ENCODE data around the gene CTNNA1. TPM values are rescaled to one million over a fixed set of nuclear protein-coding genes. Genes with fewer than 3 reads are reported as not detected.

CTNNA1 gene
- total and polyA plus RNA-seq, 9 of the 15 experiments (the other 6 are each of a cell fraction or from before 2014, with no cell fraction given): 29.6 to 117 (median 89.1) TPM

DNA sequence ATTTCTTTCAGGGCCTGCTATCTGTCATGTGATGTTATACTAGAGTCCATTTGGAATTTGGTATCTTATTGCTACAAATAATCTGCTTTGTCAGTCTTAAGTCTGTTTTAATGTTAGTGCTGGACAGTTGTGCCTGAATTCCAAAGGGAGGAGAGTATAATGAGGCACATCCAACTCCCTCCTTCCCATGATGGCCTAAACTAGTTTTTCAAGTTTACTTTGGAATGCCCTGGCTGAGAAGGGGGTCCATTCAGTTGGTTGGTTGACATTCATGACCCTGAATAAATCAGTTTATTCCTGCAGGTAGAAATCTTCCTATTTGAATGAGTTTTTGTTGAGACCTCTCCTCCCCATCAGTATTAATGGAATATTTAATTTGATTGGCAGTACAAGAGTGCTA, 131.3 kb downstream of the CTNNA1 start:
- in situ Hi-C loops (cut with MboI): no loop called here

DNA sequence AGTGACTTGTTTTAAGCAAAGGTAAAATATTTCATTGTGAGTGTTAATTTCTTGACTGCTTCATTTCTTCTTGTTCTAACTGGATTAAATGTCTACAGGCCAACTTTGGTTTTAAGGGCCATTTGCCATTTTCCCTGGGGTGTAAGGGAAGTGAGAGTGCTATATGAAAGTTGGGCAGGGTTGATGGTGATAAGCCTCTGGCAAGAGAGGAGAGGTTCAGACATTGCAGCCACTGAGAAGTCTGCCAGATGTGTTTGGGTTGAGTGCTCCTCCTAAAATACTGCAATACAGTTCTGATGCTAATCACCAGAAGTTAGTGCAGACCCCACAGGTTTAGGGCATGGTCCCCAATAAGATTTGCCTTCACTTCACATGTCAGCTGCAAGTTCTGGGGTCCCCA, 136.8 kb downstream of the CTNNA1 start:
- Histone ChIP-seq H3K36me3 (ENCODE audit: control insufficient read depth, insufficient read depth, low read length) (peaks cover 28% of the 10 kb centered on the region), H4K20me1 (replicated peaks; ENCODE audit: control insufficient read depth, insufficient read depth, low read length) (no peaks in the 10 kb centered on the region), H3K27ac (ENCODE audit: extremely low read depth, low read depth, low read length) (no peak overlapping the region), H3K4me3 (no peak overlapping the region), H3K27me3 (ENCODE audit: control insufficient read depth in 2 of 2, insufficient read depth in 2 of 2, low read length in 2 of 2) (no peaks in the 10 kb centered on the region), H3K79me2 (ENCODE audit: control insufficient read depth, insufficient read depth, low read length) (no peaks in the 10 kb centered on the region), H3K4me2 (ENCODE audit: insufficient read depth, low read length) (no peak overlapping the region), H2AFZ (ENCODE audit: low read depth, low read length) (no peak overlapping the region), H3K9me3 (replicated peaks; ENCODE audit: control insufficient read depth, insufficient read depth, low read depth, low read length) (no peaks in the 10 kb centered on the region; the same call in 1 of the 2 replicates), H3K9ac (ENCODE audit: insufficient read depth in 1 of 2, low read depth in 2 of 2, low read length in 2 of 2) (no peak overlapping the region), H3K4me1 (replicated peaks in 1 of 2; ENCODE audit: control insufficient read depth in 2 of 2, insufficient read depth in 2 of 2, low read length in 2 of 2) (no peaks in the 10 kb centered on the region), H3K9me1 (ENCODE audit: control insufficient read depth, insufficient read depth, low read length) (no peaks in the 10 kb centered on the region)
- no TSS peak for BruUV-seq (replicated peaks)
- DNase-seq (ENCODE audit: extremely low read depth in 1 of 4, low spot score in 3 of 4) (no peak), ATAC-seq (no peak), FAIRE-seq (no peak)
- in situ Hi-C loops (cut with MboI) (no loop called here), intact Hi-C loops (cut with micrococcal nuclease) (no loop called here)
- ChIA-PET CTCF (ENCODE audit: low intra/inter-chr PET ratio) (no interaction called here), POLR2A (no interaction called here)
- TF ChIP-seq ZEB2 (IDR thresholded peaks at IDR 0.05) (no peak), ZNF584 (CRISPR knock-in tag; IDR thresholded peaks at IDR 0.05; ENCODE audit: low read depth) (no peak), RBM14 (IDR thresholded peaks at IDR 0.05; ENCODE audit: borderline replicate concordance, insufficient read depth, low read depth, low read length) (no peak), NCOA1 (IDR thresholded peaks at IDR 0.05; ENCODE audit: low read depth) (no peak), SNRNP70 (optimal IDR thresholded peaks at IDR 0.05; ENCODE audit: low read depth, low read length) (no peak), ZFPM2 (CRISPR knock-in tag; IDR thresholded peaks at IDR 0.05) (no peak), MECOM (CRISPR knock-in tag; IDR thresholded peaks at IDR 0.05) (no peak), PRPF4 (IDR thresholded peaks at IDR 0.05; ENCODE audit: insufficient read depth, low read depth, low read length, poor library complexity, severe bottlenecking) (no peak), NFATC3 (IDR thresholded peaks at IDR 0.05) (no peak)
- TF ChIP-seq, protein P1, sequence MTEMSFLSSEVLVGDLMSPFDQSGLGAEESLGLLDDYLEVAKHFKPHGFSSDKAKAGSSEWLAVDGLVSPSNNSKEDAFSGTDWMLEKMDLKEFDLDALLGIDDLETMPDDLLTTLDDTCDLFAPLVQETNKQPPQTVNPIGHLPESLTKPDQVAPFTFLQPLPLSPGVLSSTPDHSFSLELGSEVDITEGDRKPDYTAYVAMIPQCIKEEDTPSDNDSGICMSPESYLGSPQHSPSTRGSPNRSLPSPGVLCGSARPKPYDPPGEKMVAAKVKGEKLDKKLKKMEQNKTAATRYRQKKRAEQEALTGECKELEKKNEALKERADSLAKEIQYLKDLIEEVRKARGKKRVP (CRISPR knock-in tag; IDR thresholded peaks at IDR 0.05): no peak
- TF ChIP-seq, protein P2, sequence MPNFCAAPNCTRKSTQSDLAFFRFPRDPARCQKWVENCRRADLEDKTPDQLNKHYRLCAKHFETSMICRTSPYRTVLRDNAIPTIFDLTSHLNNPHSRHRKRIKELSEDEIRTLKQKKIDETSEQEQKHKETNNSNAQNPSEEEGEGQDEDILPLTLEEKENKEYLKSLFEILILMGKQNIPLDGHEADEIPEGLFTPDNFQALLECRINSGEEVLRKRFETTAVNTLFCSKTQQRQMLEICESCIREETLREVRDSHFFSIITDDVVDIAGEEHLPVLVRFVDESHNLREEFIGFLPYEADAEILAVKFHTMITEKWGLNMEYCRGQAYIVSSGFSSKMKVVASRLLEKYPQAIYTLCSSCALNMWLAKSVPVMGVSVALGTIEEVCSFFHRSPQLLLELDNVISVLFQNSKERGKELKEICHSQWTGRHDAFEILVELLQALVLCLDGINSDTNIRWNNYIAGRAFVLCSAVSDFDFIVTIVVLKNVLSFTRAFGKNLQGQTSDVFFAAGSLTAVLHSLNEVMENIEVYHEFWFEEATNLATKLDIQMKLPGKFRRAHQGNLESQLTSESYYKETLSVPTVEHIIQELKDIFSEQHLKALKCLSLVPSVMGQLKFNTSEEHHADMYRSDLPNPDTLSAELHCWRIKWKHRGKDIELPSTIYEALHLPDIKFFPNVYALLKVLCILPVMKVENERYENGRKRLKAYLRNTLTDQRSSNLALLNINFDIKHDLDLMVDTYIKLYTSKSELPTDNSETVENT (CRISPR knock-in tag; IDR thresholded peaks at IDR 0.05): no peak

More for the DNA sequence above, 131.3 kb downstream of the CTNNA1 start:
- no peak overlapping the region for H3K4me3 ChIP-seq
- H3K9ac ChIP-seq (ENCODE audit: insufficient read depth in 1 of 2, low read depth in 2 of 2, low read length in 2 of 2): no peak overlapping the region
- no TSS peak for BruUV-seq (replicated peaks)
- intact Hi-C loops (cut with micrococcal nuclease): no loop called here
- no peak overlapping the region for H3K4me2 ChIP-seq (ENCODE audit: insufficient read depth, low read length)
- no peaks in the 10 kb centered on the region for H3K79me2 ChIP-seq (ENCODE audit: control insufficient read depth, insufficient read depth, low read length)
- H3K36me3 ChIP-seq (ENCODE audit: control insufficient read depth, insufficient read depth, low read length): peaks cover 22% of the 10 kb centered on the region
- ATAC-seq (no peak), DNase-seq (ENCODE audit: extremely low read depth in 1 of 4, low spot score in 3 of 4) (no peak), FAIRE-seq (no peak)
- POLR2A ChIA-PET: interaction anchor here (0.6 kb wide), 1 partner anchor 446 kb away, joined by 5 read pairs; the partner anchor contains the start of gene REEP2
- no peak overlapping the region for H2AFZ ChIP-seq (ENCODE audit: low read depth, low read length)
- no peaks in the 10 kb centered on the region for H4K20me1 ChIP-seq (replicated peaks; ENCODE audit: control insufficient read depth, insufficient read depth, low read length)
- no peak overlapping the region for H3K27ac ChIP-seq (ENCODE audit: extremely low read depth, low read depth, low read length)
- TF ChIP-seq ZNF174 (CRISPR knock-in tag; IDR thresholded peaks at IDR 0.05): no peak
- no peak for TF ChIP-seq FOXK2 (conservative IDR thresholded peaks at IDR 0.05 in 1 of 2, IDR thresholded peaks at IDR 0.05 in 1 of 2; ENCODE audit: low read depth in 2 of 2)
- TF ChIP-seq TARDBP (IDR thresholded peaks at IDR 0.05): no peak
- no peak for TF ChIP-seq ZSCAN29 (IDR thresholded peaks at IDR 0.05)
- no peak for TF ChIP-seq SPI1 (IDR thresholded peaks at IDR 0.05; ENCODE audit: borderline replicate concordance, low read depth, low read length)
- H3K4me1 ChIP-seq (replicated peaks in 1 of 2; ENCODE audit: control insufficient read depth in 2 of 2, insufficient read depth in 2 of 2, low read length in 2 of 2): no peaks in the 10 kb centered on the region
- H3K27me3 ChIP-seq (ENCODE audit: control insufficient read depth in 2 of 2, insufficient read depth in 2 of 2, low read length in 2 of 2): no peaks in the 10 kb centered on the region
- CTCF ChIA-PET (ENCODE audit: low intra/inter-chr PET ratio): no interaction called here
- H3K9me1 ChIP-seq (ENCODE audit: control insufficient read depth, insufficient read depth, low read length): no peaks in the 10 kb centered on the region
- no peaks in the 10 kb centered on the region for H3K9me3 ChIP-seq (replicated peaks; ENCODE audit: control insufficient read depth, insufficient read depth, low read depth, low read length)

All from K562 (cell line).